GM23248 (cell line): ENCODE measurements around the gene ZNG1C.
"Not testable (repeated sequence)": the region's sequence is repeated elsewhere in the genome, so short reads cannot be mapped to it uniquely, and the experiment has no call there.

Experiments used
- EZH2 ChIP-seq: fragments of 200-600 bp; sonication (generic); IDR thresholded peaks from 2 replicates; pipeline ENCODE4 v1.6.1; 2018; ENCODE audit warnings: antibody characterized with exemption, mild to moderate bottlenecking; ENCODE audit not compliant: insufficient read depth, poor library complexity, severe bottlenecking
- EZH2phosphoT487 ChIP-seq: fragments of 200-600 bp; sonication (generic); IDR thresholded peaks from 2 replicates; pipeline ENCODE4 v1.6.1; 2018; ENCODE audit warnings: antibody characterized with exemption, moderate library complexity, mild to moderate bottlenecking, low read depth; ENCODE audit not compliant: insufficient read depth

- not testable (repeated sequence) for TF ChIP-seq EZH2, EZH2phosphoT487
Measured at GRCh38 chr9:68304212-68304611, 62.4 kb downstream of the ZNG1C start.
